ENCODE data around the gene HCFC1R1. TPM values are rescaled to one million over a fixed set of nuclear protein-coding genes. Genes with fewer than 3 reads are reported as not detected.

HCFC1R1 gene
- 61.8 and 378 TPM in 2 replicates for total RNA-seq

GRCh38 chr16:3023669-3024478 is at the start of gene HCFC1R1, which contains the start of gene THOC6:
Gene HCFC1R1 (minus strand): TSS chr16:3023942. CDS start chr16:3023941, 1 bp downstream.
Gene THOC6 (plus strand): TSS chr16:3024035. CDS start chr16:3024327, 292 bp downstream.

GRCh38 chr16:3065069-3065741 is 41.5 kb upstream of the HCFC1R1 start, which contains the start of gene IL32:
Gene IL32 (plus strand): TSS chr16:3065640. CDS start chr16:3065812, 172 bp downstream.

GRCh38 chr16:3045758-3046640 is 22.3 kb upstream of the HCFC1R1 start, which contains the start of gene MMP25:
Gene MMP25 (plus strand): TSS chr16:3046561. CDS start chr16:3046918, 357 bp downstream.

GRCh38 chr16:3036726-3037315 is 13.1 kb upstream of the HCFC1R1 start, which contains the start of gene BICDL2:
Gene BICDL2 (minus strand): TSS chr16:3036944. CDS start chr16:3035496, 1,448 bp downstream.

GRCh38 chr16:3020247-3020603 is 3.5 kb downstream of the HCFC1R1 start, which contains the start of gene TNFRSF12A:
Gene TNFRSF12A (plus strand): TSS chr16:3020368. CDS start chr16:3020398, 30 bp downstream.

GRCh38 chr16:3017794-3018506 is 5.8 kb downstream of the HCFC1R1 start, which contains the start of gene CLDN6:
Gene CLDN6 (minus strand): TSS chr16:3018183. CDS start chr16:3016021, 2,162 bp downstream.

GRCh38 chr16:3012828-3013420 is 10.8 kb downstream of the HCFC1R1 start, which contains the start of gene CLDN9:
Gene CLDN9 (plus strand): TSS chr16:3012923. CDS start chr16:3013363, 440 bp downstream.

GRCh38 chr16:2980227-2981176 is 43.2 kb downstream of the HCFC1R1 start, which contains the start of gene PKMYT1:
Gene PKMYT1 (minus strand): TSS chr16:2980446. CDS start chr16:2979657, 789 bp downstream.

Other genes with a start within 250 kb of the HCFC1R1 start
- gene ELOB, start 246.7 kb downstream of the HCFC1R1 start, total RNA-seq: 364 and 485 TPM in 2 replicates
- not detected in 2 replicates for gene PRSS33, start 236.4 kb downstream of the HCFC1R1 start, total RNA-seq
- not detected in 2 replicates for gene PRSS41, start 225.5 kb downstream of the HCFC1R1 start, total RNA-seq
- gene PRSS21, start 206.7 kb downstream of the HCFC1R1 start, total RNA-seq: 0.25 and 1.6 TPM in 2 replicates
- gene ZG16B, start 193.6 kb downstream of the HCFC1R1 start, total RNA-seq: 1.1 and 1.3 TPM in 2 replicates
- gene PRSS22, start 165.8 kb downstream of the HCFC1R1 start, total RNA-seq: 1.1 TPM in 1 of 2 replicates, not detected in the other
- gene FLYWCH2, start 140.7 kb downstream of the HCFC1R1 start, total RNA-seq: 73.0 and 87.7 TPM in 2 replicates
- gene FLYWCH1, start 112.0 kb downstream of the HCFC1R1 start, total RNA-seq: 46.4 and 54.1 TPM in 2 replicates
- 0.81 and 4.9 TPM in 2 replicates for gene KREMEN2, start 59.7 kb downstream of the HCFC1R1 start, total RNA-seq
- gene PAQR4, start 54.6 kb downstream of the HCFC1R1 start, total RNA-seq: 6.5 and 22.5 TPM in 2 replicates
- 6.3 and 101 TPM in 2 replicates for gene PKMYT1, start 43.5 kb downstream of the HCFC1R1 start, total RNA-seq
- under 0.01 TPM in 1 of 2 replicates, not detected in the other for gene CLDN9, start 11.0 kb downstream of the HCFC1R1 start, total RNA-seq
- gene CLDN6, start 5.8 kb downstream of the HCFC1R1 start, total RNA-seq: 31.8 and 63.8 TPM in 2 replicates
- 630 and 760 TPM in 2 replicates for gene TNFRSF12A, start 3.6 kb downstream of the HCFC1R1 start, total RNA-seq
- gene THOC6, start 93 bp upstream of the HCFC1R1 start, total RNA-seq: 32.4 and 43.7 TPM in 2 replicates
- not detected in 2 replicates for gene BICDL2, start 13.0 kb upstream of the HCFC1R1 start, total RNA-seq
- under 0.01 and 0.13 TPM in 2 replicates for gene MMP25, start 22.6 kb upstream of the HCFC1R1 start, total RNA-seq
- 128 and 172 TPM in 2 replicates for gene IL32, start 41.7 kb upstream of the HCFC1R1 start, total RNA-seq
- not detected in 2 replicates for gene ZSCAN10, start 75.4 kb upstream of the HCFC1R1 start, total RNA-seq
- gene ZNF205, start 88.6 kb upstream of the HCFC1R1 start, total RNA-seq: 15.8 and 25.9 TPM in 2 replicates
- gene ZNF213, start 111.1 kb upstream of the HCFC1R1 start, total RNA-seq: 5.9 and 9.9 TPM in 2 replicates
- not detected in 2 replicates for gene OR1F1, start 164.3 kb upstream of the HCFC1R1 start, total RNA-seq
- gene ZNF200, start 211.2 kb upstream of the HCFC1R1 start, total RNA-seq: 4.6 and 4.9 TPM in 2 replicates
- not detected in 2 replicates for gene MEFV, start 232.7 kb upstream of the HCFC1R1 start, total RNA-seq

Measured in mesangial cell (primary cell).